HG02642 (cell line): ENCODE measurements around the gene NPHP1.
"Not testable (repeated sequence)": the region's sequence is repeated elsewhere in the genome, so short reads cannot be mapped to it uniquely, and the experiment has no call there.

Experiments
- ATAC-seq: cut with Tn5 transposase; IDR thresholded peaks from one replicate; pipeline ENCODE4 v1.9.1; 2021; ENCODE audit warnings: mild to moderate bottlenecking; ENCODE audit not compliant: unreplicated experiment, poor library complexity

Gene NPHP1

GRCh38 chr2:110140401-110140800 is 64.4 kb downstream of the NPHP1 start:
- no peak for ATAC-seq

DNA sequence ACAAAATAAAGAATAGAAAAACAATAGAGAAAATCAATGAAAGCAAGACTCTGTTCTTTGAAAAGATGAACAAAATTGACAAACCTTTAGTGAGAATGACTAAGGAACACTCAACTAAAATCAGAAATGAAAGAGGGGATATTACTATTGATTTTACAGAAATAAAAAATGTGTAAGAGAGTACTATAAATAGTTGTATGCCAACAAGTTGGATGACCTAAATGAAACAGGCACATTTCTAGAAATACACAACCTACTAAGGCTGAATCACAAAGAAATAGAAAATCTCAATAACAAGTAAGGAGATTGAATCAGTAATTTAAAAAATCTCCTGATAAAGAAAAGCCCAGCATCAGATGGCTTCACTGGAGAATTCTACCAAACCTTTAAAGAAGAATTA is 70.8 kb downstream of the NPHP1 start:
- ATAC-seq: no peak

- ATAC-seq: no peak
Measured at GRCh38 chr2:110131166-110131565, 73.6 kb downstream of the NPHP1 start.

DNA sequence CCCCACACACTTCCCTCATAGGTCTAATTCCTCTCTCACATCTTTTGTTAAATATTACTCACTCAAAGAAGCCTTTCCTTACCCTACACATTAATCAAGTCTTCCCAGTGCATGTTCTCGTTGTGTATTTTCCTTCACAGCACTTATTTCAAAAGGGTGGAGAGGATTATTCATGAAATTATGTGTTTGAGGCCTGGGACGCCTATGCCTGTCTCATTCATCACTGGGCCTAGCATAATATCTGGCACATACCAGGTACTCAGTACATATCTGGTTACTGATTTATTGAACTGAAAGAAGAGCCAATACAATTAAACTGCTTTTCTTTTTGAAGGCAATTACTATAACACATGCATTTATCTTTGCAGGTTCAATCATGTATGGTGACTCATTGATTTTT is 74.1 kb downstream of the NPHP1 start:
- ATAC-seq: no peak

- ATAC-seq: no peak
Measured at GRCh38 chr2:110126906-110127305, 77.9 kb downstream of the NPHP1 start.

GRCh38 chr2:110126086-110126773 is 78.6 kb downstream of the NPHP1 start:
- no peak for ATAC-seq

DNA sequence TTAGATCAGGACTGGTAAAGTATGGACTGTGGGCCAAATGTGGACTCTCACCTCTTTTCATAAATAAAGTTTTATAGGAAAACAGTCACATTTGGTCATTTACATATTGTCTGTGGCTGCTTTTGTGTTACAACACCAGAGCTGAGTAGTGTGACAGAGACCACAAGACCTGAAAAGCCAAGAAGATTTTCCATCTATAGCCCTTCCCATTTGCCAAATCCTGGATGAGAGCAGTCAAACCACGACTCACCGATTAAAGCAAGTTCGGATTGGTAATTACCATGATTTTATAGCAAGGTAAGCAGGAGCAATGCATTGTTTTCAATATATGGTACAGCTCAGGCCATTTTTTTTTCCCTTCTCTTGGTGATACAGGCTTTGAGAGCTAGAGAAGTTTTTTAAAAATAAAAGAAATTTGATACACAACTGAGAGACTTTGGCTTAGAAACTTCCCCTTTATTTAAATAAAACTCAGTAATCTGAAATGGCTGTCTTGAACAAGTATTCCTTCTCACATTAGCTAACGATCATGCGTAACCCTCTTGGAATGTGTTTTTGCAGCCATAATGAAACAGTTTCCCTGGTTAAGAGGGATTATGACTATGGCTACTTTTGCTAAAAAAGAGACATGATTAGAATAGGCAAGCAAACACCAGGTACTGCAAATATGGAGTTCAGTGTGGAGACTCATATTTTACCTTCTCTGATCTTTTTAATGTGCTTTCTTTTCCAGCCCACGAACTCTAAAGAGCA is 79.7 kb downstream of the NPHP1 start:
- no peak for ATAC-seq

- no peak for ATAC-seq
Measured at GRCh38 chr2:110124038-110124825, 80.6 kb downstream of the NPHP1 start.

DNA sequence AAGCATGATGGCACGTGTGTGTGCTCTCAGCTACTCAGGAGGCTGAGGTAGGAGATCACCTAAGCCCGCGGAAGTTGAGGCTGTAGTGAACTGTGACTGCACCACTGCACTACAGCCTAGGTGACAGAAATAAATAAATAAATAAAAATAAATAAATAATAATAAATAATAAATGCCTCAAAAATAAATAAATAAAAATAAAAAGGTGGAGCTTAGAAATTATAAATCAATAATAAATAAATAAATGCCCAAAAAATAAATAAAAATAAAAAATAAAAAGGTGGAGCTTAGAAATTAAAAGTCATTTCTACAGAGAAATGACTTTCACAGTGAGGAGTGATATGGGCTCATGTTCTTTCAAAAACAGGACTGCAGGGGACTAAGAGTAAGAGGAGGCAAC is 83.2 kb downstream of the NPHP1 start:
- no peak for ATAC-seq

DNA sequence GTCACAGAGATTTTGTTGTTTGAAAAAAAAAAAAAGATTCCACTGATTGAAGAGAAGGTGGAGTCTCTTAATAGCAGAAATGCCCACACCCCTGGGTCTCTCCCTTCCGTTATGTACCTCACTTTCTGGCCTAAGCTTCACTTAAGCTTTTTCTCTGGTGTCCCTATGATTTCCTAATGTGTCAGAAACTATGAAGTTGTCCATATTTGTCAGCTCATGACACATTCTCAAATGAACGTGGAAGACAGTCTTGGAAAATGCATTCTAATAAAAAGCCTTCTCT is 83.8 kb downstream of the NPHP1 start:
- ATAC-seq: no peak

DNA sequence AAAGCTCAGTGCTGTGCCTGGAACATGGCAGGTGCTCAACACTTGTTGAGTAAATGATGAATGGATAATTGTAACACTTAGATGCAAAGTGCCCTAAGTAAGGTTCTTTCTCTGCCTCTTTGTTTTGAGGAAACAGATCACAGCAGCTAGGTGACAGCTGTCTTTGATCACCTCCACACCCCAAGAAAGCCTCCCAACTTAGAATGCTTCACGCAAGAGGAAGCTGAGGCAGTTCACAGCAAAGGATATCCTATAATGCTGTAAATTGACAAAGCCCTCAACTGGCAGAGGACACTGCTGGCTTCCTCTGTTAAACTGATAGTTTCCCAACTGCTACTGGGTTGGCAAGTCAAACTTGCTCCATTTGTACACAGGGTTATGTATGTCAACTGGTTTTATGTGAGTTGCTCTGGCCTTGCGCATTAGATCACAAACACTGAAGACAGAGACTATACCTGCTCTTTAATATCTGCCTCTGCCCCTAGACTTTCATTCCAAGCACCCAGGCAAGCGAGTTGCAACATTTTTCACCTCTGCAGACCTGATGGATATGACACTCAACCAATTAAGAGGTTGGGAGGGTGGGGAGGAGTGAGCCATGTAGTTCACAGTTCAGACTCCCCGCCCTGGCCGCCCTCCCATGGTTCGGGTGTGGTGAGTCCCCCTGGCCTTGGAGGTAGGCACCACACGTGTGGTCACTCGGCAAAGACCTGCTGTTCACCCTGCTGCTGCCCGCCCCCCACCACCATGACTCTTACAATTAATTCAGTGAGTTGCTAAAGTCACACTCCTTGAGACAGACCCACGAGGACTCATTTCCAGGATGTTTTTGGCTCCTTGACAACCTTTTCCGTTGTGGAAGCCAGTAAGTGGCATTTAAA is 84.4 kb downstream of the NPHP1 start:
- no peak for ATAC-seq

GRCh38 chr2:110116033-110116710 is 88.6 kb downstream of the NPHP1 start:
- no peak for ATAC-seq

DNA sequence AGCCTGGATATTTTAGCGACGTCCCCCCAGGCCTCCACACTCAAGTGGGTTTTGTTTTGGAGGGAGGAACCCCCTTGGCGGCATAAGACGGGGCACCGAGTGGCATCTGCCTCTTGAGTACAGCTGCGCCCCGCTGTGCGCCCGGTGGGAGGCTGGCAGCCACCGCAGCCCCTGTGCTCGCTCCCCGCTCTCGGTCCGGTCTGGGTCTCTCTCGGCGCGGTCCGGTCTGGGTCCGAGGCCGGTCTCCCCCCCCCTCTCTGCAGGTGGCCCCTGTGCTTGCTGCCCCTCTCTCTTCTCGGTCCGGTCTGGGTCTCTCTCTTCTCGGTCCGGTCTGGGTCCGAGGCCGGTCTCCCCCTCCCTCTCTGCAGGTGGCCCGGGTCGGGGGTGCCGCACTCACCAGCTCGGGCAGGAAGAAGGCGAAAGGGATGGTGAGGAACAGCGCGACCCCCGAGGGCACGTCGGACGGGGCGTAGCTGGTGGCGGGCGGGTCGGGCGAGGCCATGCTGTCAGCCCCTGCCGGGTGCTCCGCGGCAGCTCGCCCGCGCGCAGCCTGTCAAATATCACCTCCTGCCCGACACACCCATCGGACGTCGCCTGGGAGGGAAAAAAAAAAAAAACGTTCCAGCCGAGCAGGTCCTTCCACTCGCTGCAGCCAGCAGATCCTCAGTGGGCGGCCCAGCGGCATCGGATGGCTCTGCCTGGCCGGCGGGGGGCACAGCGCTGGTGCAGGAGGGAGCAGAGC is 89.4 kb downstream of the NPHP1 start, which contains the start of gene MALL:
MALL (minus strand) TSS at position 532 of the 742 bp plus-strand sequence; CDS start at position 502, 30 bp downstream.
- ATAC-seq: no peak

DNA sequence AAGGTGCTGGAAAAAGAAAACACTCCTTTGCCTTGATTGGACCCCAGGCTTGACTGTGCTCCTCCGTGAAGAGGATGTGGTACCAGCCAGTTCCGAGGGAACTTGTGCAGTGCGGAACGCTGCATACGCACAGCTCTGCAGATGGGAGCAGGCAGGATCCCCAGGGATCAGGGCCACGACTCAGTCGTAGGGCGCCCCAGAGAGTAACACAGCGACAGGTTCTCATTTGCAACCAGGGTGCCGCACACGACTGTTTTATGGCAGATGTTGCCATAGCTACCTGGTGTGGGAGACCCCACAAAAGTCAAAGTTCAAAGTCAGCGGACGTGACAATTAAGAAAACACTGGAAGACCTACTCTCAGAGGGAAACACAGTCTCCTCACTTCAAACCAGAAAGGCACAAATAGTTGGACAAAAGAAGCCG is 90.0 kb downstream of the NPHP1 start:
- ATAC-seq: no peak

DNA sequence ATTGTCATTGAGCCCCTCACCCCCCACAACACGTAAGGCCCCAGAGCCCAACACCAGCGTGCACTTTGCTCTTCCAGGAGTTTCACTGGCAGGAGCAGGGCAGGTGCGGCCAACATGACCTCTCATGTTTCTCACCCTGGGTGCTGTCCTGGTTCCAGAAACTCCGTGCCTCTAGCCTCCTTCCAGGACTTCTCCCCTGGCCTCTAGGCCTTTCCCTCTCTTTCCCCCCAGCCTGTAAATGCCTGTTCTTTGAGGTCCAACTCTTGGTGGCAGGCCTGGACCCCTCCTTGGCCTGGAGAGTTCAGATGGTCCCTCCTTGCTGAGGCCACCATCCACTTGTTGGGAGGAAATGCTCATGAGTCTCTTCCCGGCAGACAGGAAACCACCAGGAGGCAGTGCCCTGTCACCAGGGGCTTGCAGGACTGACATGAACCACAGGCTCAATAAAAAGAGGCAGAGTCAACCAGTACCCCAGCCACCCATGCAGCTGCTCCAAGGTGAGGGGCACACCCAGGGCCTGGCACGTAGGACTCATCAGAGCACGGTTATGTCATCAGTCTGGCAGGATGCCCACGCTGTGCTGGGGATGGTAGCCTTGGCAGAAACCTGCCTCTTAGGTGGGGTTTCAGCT is 90.7 kb downstream of the NPHP1 start:
- no peak for ATAC-seq

GRCh38 chr2:110108291-110108690 is 96.5 kb downstream of the NPHP1 start:
- ATAC-seq: not testable (repeated sequence)

DNA sequence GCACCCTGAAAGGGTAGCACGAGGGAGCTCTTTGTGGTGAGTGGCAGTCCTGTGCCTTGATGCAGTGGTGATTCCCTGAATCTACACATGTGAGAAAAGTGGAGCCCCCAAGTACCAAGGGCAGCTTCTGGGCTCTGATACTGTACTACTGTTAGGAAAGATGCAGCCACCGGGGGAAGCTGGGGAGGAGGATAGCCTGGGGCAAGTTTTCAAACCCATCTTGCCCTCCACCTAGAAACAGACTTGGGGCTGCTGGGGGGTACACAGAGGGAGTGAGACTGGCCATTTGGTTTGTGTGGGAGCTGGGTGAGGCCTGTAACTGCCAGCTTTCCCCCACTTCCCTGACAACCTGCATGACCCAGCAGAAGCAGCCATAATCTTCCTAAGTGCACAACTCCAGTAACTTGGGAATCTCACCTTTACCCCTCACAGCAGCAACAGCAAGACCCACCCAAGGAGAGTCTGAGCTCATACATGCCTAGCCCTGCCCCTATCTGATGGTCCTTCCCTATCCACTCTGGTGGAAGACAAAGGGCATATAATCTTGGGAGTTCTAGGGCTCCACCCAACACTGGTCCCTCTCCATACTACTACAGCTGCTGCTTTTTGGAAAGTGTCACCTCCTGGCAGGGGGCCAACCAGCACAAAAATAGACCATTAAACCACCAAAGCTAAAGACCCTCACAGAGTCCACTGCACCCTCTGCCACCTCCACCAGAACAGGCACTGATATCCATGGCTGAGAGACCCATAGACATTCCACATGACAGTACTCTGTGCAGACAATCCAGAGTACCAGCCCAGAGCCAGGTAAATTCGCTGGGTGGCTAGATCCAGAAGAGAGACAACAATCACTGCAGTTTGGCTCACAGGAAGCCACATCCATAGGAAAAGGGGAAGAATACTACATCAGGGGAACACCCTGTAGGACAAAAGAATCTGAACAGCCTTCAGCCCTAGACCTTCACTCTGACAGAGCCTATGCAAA is 97.4 kb downstream of the NPHP1 start:
- no peak for ATAC-seq
